ENCODE data around the gene FBXO31. TPM values are rescaled to one million over a fixed set of nuclear protein-coding genes. Genes with fewer than 3 reads are reported as not detected.

Gene FBXO31
- total and polyA plus RNA-seq, 2 of the 13 experiments (the other 11 are each of a cell fraction or from before 2014, with no cell fraction given), result 92.4 to 101 TPM

DNA sequence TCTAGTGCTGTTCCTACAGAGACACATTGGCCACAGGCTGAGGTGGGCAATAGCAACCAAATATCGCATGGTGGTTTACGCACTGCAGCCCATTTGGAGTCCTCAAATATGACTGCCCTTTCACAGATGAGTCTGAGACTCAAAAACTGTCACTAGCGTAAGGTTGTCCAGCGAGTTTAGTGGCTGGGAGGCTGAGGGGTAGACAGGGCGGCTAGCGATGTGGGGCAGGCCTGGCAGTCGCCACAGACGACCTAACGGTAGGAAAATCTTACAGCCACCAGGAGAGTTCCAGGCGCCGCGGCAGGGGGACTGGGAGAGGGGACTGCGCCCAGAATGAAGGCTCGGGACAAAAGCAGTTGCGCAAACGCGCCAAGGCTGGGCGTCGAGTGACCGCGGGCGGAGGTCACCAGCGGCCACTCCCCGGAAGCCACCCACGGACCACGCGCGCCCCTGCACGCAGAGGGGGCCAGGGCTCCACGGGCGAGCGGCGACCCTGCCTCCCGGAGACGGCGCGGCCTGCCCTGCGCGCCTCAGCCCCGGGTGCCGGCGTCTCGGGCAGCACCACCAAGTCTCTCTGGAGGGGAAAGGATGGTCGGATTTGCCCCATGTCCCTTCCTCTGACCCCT, 7.9 kb upstream of the FBXO31 start (continued):
- TF ChIP-seq, protein P1, sequence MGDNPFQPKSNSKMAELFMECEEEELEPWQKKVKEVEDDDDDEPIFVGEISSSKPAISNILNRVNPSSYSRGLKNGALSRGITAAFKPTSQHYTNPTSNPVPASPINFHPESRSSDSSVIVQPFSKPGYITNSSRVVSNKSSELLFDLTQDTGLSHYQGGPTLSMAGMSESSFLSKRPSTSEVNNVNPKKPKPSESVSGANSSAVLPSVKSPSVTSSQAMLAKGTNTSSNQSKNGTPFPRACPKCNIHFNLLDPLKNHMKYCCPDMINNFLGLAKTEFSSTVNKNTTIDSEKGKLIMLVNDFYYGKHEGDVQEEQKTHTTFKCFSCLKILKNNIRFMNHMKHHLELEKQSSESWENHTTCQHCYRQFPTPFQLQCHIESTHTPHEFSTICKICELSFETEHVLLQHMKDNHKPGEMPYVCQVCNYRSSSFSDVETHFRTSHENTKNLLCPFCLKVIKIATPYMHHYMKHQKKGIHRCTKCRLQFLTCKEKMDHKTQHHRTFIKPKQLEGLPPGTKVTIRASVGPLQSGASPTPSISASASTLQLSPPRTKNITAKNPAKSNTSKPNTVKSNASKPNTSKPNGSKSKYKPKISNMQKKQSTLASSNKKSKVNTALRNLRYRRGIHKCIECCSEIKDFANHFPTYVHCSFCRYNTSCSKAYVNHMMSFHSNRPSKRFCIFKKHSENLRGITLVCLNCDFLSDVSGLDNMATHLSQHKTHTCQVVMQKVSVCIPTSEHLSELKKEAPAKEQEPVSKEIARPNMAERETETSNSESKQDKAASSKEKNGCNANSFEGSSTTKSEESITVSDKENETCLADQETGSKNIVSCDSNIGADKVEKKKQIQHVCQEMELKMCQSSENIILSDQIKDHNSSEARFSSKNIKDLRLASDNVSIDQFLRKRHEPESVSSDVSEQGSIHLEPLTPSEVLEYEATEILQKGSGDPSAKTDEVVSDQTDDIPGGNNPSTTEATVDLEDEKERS (CRISPR knock-in tag; IDR thresholded peaks at IDR 0.05), result peak; percentile 22; the same call in 1 of the 2 replicates
- TF ChIP-seq AGO2 (optimal IDR thresholded peaks at IDR 0.05; ENCODE audit: low read depth, low read length) (peak; percentile 91), CEBPB (IDR thresholded peaks at IDR 0.05; ENCODE audit: borderline replicate concordance, low read depth, low read length) (peak; percentile 97), ZNF34 (CRISPR knock-in tag; IDR thresholded peaks at IDR 0.05; ENCODE audit: borderline replicate concordance) (no peak), BRCA1 (CRISPR knock-in tag; IDR thresholded peaks at IDR 0.05) (no peak), ZNF782 (CRISPR knock-in tag; IDR thresholded peaks at IDR 0.05; ENCODE audit: borderline replicate concordance) (peak; percentile 25), ZNF891 (CRISPR knock-in tag; IDR thresholded peaks at IDR 0.05) (no peak)
- TF ChIP-seq, protein P2, sequence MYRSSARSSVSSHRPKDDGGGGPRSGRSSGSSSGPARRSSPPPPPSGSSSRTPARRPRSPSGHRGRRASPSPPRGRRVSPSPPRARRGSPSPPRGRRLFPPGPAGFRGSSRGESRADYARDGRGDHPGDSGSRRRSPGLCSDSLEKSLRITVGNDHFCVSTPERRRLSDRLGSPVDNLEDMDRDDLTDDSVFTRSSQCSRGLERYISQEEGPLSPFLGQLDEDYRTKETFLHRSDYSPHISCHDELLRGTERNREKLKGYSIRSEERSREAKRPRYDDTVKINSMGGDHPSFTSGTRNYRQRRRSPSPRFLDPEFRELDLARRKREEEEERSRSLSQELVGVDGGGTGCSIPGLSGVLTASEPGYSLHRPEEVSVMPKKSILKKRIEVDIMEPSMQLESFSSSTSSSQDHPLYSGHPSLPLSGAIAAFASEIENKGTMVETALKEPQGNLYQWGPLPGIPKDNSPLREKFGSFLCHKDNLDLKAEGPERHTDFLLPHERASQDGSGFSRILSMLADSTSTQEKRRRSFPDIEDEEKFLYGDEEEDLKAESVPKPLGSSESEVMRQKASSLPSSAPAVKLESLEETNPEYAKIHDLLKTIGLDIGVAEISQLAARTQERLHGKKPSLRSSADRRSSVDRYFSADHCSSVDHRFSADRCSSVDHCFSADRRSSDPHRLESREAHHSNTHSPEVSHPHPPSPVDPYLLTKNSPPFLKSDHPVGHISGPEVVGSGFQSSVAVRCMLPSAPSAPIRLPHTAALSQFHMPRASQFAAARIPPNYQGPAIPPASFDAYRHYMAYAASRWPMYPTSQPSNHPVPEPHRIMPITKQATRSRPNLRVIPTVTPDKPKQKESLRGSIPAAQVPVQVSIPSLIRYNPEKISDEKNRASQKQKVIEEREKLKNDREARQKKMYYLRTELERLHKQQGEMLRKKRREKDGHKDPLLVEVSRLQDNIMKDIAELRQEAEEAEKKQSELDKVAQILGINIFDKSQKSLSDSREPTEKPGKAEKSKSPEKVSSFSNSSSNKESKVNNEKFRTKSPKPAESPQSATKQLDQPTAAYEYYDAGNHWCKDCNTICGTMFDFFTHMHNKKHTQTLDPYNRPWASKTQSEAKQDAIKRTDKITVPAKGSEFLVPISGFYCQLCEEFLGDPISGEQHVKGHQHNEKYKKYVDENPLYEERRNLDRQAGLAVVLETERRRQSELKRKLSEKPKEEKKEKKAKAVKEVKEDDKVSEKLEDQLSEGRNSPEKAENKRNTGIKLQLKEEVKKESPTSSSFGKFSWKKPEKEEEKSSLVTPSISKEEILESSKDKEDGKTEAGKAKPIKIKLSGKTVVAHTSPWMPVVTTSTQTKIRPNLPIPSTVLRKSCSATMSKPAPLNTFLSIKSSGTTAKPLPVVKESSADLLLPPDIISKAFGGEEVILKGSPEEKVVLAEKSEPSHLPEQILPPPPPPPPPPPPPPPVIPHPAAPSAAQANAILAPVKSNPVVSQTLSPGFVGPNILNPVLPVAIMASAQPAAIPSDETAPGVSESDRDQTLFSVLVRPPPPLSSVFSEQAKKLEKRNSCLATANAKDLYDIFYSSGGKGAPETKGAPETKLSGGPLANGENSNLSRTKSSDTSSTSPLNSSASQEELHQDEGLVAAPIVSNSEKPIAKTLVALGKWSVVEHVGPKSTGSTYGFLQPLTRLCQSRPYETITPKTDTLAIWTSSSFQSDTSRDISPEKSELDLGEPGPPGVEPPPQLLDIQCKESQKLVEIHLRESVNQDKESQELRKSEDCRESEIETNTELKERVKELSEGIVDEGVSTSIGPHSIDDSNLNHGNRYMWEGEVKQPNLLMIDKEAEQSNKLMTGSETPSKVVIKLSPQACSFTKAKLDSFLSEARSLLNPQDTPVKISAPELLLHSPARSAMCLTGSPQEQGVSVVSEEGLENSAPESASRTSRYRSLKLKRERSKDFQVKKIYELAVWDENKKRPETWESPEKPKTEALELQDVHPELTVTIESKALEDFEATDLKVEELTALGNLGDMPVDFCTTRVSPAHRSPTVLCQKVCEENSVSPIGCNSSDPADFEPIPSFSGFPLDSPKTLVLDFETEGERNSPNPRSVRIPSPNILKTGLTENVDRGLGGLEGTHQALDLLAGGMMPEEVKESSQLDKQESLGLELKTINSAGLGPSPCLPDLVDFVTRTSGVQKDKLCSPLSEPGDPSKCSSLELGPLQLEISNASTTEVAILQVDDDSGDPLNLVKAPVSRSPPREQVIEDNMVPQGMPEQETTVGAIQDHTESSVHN (CRISPR knock-in tag; IDR thresholded peaks at IDR 0.05), result 0 out of 2 replicates have a peak, but pooled peaks have one; percentile 5
- TF ChIP-seq, protein P3, sequence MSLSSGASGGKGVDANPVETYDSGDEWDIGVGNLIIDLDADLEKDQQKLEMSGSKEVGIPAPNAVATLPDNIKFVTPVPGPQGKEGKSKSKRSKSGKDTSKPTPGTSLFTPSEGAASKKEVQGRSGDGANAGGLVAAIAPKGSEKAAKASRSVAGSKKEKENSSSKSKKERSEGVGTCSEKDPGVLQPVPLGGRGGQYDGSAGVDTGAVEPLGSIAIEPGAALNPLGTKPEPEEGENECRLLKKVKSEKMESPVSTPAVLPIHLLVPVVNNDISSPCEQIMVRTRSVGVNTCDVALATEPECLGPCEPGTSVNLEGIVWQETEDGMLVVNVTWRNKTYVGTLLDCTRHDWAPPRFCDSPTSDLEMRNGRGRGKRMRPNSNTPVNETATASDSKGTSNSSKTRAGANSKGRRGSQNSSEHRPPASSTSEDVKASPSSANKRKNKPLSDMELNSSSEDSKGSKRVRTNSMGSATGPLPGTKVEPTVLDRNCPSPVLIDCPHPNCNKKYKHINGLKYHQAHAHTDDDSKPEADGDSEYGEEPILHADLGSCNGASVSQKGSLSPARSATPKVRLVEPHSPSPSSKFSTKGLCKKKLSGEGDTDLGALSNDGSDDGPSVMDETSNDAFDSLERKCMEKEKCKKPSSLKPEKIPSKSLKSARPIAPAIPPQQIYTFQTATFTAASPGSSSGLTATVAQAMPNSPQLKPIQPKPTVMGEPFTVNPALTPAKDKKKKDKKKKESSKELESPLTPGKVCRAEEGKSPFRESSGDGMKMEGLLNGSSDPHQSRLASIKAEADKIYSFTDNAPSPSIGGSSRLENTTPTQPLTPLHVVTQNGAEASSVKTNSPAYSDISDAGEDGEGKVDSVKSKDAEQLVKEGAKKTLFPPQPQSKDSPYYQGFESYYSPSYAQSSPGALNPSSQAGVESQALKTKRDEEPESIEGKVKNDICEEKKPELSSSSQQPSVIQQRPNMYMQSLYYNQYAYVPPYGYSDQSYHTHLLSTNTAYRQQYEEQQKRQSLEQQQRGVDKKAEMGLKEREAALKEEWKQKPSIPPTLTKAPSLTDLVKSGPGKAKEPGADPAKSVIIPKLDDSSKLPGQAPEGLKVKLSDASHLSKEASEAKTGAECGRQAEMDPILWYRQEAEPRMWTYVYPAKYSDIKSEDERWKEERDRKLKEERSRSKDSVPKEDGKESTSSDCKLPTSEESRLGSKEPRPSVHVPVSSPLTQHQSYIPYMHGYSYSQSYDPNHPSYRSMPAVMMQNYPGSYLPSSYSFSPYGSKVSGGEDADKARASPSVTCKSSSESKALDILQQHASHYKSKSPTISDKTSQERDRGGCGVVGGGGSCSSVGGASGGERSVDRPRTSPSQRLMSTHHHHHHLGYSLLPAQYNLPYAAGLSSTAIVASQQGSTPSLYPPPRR (CRISPR knock-in tag; IDR thresholded peaks at IDR 0.05; ENCODE audit: borderline replicate concordance), result 0 out of 2 replicates have a peak, but pooled peaks have one; percentile 17
- TF ChIP-seq, protein P4, sequence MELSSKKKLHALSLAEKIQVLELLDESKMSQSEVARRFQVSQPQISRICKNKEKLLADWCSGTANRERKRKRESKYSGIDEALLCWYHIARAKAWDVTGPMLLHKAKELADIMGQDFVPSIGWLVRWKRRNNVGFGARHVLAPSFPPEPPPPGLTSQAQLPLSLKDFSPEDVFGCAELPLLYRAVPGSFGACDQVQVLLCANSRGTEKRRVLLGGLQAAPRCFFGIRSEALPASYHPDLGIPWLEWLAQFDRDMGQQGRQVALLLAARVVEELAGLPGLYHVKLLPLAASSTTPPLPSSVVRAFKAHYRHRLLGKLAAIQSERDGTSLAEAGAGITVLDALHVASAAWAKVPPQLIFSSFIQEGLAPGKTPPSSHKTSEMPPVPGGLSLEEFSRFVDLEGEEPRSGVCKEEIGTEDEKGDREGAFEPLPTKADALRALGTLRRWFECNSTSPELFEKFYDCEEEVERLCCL (CRISPR knock-in tag; IDR thresholded peaks at IDR 0.05; ENCODE audit: borderline replicate concordance), result no peak

Data from HepG2 (cell line).